HG03460 (cell line): ENCODE data around the gene TENT4A.
"Not testable (repeated sequence)": the region's sequence is repeated elsewhere in the genome, so short reads cannot be mapped to it uniquely, and the experiment has no call there.

Experiments
- ATAC-seq: cut with Tn5 transposase; IDR thresholded peaks from one replicate; pipeline ENCODE4 v1.9.1; 2021; ENCODE audit not compliant: unreplicated experiment

Gene TENT4A

GRCh38 chr5:6766604-6767093 is 53.4 kb downstream of the TENT4A start:
- ATAC-seq = peak; percentile 57

GRCh38 chr5:6767481-6768063 is 54.3 kb downstream of the TENT4A start:
- ATAC-seq = no peak

DNA sequence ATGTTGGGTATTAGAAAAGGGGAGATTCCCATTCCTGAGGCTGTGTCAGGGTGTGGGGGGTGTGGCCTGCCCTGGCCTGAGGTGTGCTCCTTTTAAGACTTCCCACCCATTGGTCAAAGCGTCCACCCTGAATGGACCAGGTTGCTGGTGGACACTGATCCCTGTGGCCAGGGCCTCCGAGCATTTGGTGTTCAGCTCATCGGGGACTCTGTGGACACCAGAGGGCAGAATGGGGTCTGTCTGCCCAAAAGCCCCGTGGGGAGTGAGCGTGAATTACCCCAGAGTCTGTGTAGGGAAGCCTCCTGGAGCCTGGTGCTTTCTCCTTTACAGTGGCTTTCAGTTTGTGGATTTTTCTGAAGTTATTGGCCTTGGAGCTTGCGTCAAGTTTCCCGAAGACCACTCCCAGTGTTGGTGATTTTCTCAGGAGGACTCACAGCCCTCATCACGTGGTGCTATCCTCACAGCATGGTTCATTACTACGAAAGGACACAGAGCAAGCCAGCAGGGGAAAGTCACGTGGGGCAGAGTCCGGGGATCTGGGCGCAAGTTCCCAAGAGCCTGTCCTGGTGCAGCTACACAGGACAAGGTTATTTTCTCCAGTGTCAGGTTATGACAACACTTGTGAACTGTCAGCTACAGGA is 55.5 kb downstream of the TENT4A start:
- no peak for ATAC-seq

- ATAC-seq = no peak
Observed at GRCh38 chr5:6770826-6771607, 57.8 kb downstream of the TENT4A start.

GRCh38 chr5:6772886-6773285 is 59.7 kb downstream of the TENT4A start:
- ATAC-seq = no peak

DNA sequence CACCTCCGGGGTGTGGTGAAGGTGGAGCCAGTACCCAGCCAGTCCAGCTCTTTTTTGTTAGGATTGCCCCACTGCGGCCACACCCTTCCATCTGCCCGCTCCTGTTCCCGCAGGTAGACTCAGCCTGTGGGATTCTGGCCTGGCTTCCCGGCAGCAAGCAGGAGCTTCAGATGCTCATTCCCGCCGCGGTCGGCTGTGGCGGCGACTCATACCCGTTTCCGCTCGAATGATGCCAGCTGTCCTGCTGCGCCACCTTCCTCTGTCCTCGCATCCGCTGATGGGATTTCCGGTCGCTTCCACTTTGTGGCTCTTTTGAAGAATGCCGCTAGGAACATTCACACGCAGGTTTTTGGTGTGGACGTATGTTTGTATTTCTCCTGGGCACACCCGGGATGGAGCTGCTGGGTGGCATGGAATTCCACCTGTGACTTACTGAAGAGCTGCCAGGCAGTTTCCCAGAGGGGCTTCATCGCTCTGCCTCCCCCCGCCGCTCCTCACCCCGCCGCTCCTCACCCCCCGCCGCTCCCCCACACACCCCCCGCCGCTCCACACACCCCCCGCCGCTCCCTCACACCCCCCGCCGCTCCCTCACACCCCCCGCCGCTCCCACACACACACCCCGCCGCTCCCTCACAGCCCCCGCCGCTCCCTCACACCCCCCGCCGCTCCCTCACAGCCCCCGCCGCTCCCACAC is 60.3 kb downstream of the TENT4A start:
- ATAC-seq = no peak

GRCh38 chr5:6774207-6774606 is 61.0 kb downstream of the TENT4A start:
- ATAC-seq = not testable (repeated sequence)

- no peak for ATAC-seq
Observed at GRCh38 chr5:6774721-6775204, 61.5 kb downstream of the TENT4A start.

DNA sequence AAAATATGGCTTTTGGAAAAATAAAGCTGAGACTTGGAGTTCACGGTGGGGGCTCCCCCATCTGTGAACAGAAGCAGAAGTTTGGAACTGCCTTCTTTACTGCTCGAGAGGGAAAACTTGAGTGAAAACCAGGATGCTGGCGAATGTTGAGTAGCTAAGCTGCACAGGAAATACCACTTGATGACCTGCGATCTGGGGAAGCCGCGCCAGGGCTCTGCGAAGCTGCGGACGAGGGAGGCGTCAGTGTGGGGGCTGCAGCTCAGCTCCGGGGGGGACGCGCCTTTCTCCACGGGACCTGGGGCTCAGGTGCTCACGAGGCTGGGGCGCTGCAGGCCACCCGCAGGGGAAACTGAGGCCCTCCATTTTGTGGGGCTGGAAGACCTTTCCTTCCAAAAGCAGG is 62.3 kb downstream of the TENT4A start:
- ATAC-seq = no peak

- no peak for ATAC-seq
Observed at GRCh38 chr5:6780802-6781391, 67.7 kb downstream of the TENT4A start.

DNA sequence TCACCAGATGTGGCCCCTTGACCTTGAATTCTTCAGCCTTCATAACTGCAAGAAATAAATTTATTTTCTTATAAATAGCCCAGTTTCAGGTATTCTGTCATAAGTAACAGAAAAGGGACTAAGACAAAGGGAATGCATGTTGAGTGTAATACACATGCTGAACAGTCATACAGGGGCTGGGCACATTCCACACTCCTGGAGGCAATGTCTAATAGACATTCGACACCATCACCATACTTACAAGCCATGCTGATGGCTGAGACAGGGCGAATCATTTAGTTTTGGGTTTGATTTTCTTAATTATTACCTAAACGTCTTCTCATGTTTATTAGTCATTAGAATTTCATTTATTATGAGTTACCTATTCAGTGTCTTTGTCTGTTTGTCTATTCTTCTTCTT is 68.5 kb downstream of the TENT4A start:
- no peak for ATAC-seq

GRCh38 chr5:6783787-6784186 is 70.6 kb downstream of the TENT4A start:
- ATAC-seq = no peak

- no peak for ATAC-seq
Observed at GRCh38 chr5:6784481-6784880, 71.2 kb downstream of the TENT4A start.

DNA sequence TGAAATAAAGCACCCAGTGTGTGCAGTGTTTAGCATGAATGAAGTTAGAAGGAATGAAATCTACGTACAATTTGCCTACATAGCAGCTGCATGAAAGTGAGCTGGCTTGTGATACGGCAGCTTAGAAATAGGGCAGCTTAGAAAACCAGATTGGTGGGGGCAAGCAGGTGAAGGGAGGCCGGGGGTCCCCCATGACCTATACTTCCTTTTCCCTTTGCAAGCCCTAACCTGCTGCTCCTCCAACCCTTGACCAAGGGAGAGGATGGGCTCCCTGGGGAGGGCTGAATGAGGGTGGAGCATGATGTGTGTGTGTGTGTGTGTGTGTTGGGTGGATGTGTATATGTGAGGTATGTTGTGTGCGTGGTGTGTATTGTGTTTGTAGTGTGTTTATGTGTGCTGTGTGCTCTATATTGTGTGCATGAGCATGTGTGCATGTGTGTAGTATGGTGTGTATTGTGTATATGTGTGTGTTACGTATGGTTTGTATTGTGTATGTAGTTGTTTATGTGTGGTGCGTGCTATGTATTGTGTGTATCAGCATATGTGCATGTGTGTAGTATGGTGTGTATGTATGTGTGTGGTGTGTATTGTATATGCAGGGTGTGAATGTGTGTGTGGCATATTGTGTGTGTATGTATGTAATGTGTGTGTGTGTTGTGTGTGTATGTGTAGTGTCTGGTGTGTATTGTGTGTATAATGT is 72.1 kb downstream of the TENT4A start:
- no peak for ATAC-seq

DNA sequence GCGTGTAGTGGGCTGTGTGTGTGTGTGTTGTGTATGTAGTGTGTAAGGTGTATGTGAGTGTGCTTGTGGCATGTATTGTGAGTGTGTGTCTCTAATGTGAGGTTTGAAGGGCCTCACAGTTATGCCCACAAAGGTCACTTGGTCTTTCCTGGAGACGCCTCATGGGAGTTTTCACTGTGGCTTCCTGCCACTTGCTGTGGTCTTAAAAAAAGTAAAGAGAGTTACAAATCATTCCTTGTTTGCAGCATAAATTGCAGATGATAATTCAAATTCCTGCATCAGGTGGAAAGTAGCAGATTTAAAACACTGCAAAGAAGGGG is 72.6 kb downstream of the TENT4A start:
- ATAC-seq = no peak

- ATAC-seq = no peak
Observed at GRCh38 chr5:6786786-6787495, 73.7 kb downstream of the TENT4A start.

GRCh38 chr5:6787941-6788340 is 74.7 kb downstream of the TENT4A start:
- ATAC-seq = no peak

- ATAC-seq = no peak
Observed at GRCh38 chr5:6788439-6788838, 75.2 kb downstream of the TENT4A start.

- no peak for ATAC-seq
Observed at GRCh38 chr5:6788956-6789649, 75.9 kb downstream of the TENT4A start.
